Adrenal gland (tissue), 12 donors: ENCODE results near the gene SMPD3. TPM values are rescaled to one million over a fixed set of nuclear protein-coding genes. Genes with fewer than 3 reads are reported as not detected.

ENCODE experiments used
- DNase-seq, 7 donors: peaks; one replicate each; pipeline ENCODE4 v3.0.0-alpha.2; 2019 to 2020
- H3K27ac ChIP-seq, 5 donors: fragments of 200-600 bp; sonication (generic) in 4 of 5; 1 replicate in 3 of 5; 2 replicates in 2 of 5; pipeline versions ENCODE4 v1.5.1 to v1.8.0; 2016 to 2020; ENCODE audit warnings: mild to moderate bottlenecking in 1 of 5
- H3K27me3 ChIP-seq: fragments of 200-600 bp; 2 replicates; pipeline ENCODE4 v1.8.0; 2021
- H3K36me3 ChIP-seq, 2 donors: fragments of 200-600 bp; replicated peaks in 1 of 2; 1 replicate in 1 of 2; 2 replicates in 1 of 2; pipeline versions ENCODE4 v1.5.1 to v1.8.0; 2018 to 2022
- H3K4me1 ChIP-seq, 2 donors: fragments of 200-600 bp; replicated peaks in 1 of 2; 1 replicate in 1 of 2; 2 replicates in 1 of 2; pipeline versions ENCODE4 v1.5.1 to v1.8.0; 2018 to 2021
- H3K4me3 ChIP-seq, 4 donors: fragments of 200-600 bp; sonication (generic) in 3 of 4; one replicate each; pipeline ENCODE4 v1.5.1; 2016 to 2018
- H3K9me3 ChIP-seq, 3 donors: fragments of 200-600 bp; sonication (generic) in 1 of 3; replicated peaks in 1 of 3; 1 replicate in 2 of 3; 2 replicates in 1 of 3; pipeline versions ENCODE4 v1.5.1 to v1.8.0; 2016 to 2021
- CTCF ChIP-seq, 6 experiments: fragments of 450-650 bp in 4 of 6; fragments of 200-600 bp in 2 of 6; sonication (generic) in 1 of 6; IDR thresholded peaks; 1 replicate in 5 of 6; 2 replicates in 1 of 6; pipeline versions ENCODE4 v1.5.1 to v1.8.0; 2016 to 2021; ENCODE audit warnings: antibody characterized with exemption in 6 of 6, mild to moderate bottlenecking in 2 of 6, moderate library complexity in 1 of 6
- POLR2A ChIP-seq, 2 donors: fragments of 450-650 bp; IDR thresholded peaks; one replicate each; pipeline ENCODE4 v1.6.1; 2017; ENCODE audit warnings: antibody characterized with exemption in 2 of 2, mild to moderate bottlenecking in 2 of 2, moderate library complexity in 1 of 2
- WGBS, 4 donors: extraction: QIAGEN DNeasy Blood & Tissue Kit in 2 of 4; methylation state at CpG; one replicate each; pipeline versions ENCODE4 v1.1.5 to v1.1.7; 2013 to 2017; 5-methylcytosine and 5-hydroxymethylcytosine counted together
- intact Hi-C, 2 donors: fragments of 100-400 bp; cut with DNase I; formaldehyde crosslinking; loops; one replicate each; pipeline versions ENCODE4 v1.14.1 to v1.15.0; 2022 to 2023
- polyA plus RNA-seq, 3 donors: library from polyadenylated mRNA; stranded (reverse); fragments of 200-250 nt in 2 of 3; fragments of 350-450 nt in 1 of 3; fragmentation: Illumina TruSeq in 1 of 3; extraction: RNeasy Lipid Tissue Mini Kit (QIAGEN cat#74804) in 1 of 3; gene quantifications; one replicate each; pipeline ENCODE4 v1.2.3, GENCODE V29; 2013 to 2014
- total RNA-seq, 9 donors: library from RNA; depleted of rRNA in 4 of 9; stranded (reverse); fragments of >200 nt in 4 of 9; fragments of 120-200 nt in 1 of 9; fragmentation: NEBNext Ultra II Directional in 1 of 9; extraction: Animal tissue kit (Norgen Biotek cat#: 25700) in 1 of 9; gene quantifications; one replicate each; pipeline versions ENCODE4 v1.1.0 to v1.2.4, GENCODE V29; 2013 to 2023
- donor health status: healthy with polysubstance abuse.
- donor health status: Bipolar disorder and iron deficiency.
- donor health status: DM: yes; HTN: yes; CAD: no.
- donor health status: DM: no; HTN: no; CAD: no.
- donor health status: DM: no; HTN: no; CAD: no.
- donor health status: DM: yes; HTN: yes; CAD: no.

Gene SMPD3
- total and polyA plus RNA-seq, 12 donors: 0.32 to 7.8 (median 1.2) TPM; not detected in 2

- intact Hi-C loops: no loop called here
- H3K4me1 ChIP-seq: no peaks in the 10 kb centered on the region
- no peaks in the 10 kb centered on the region for H3K9me3 ChIP-seq
- DNase-seq: no peak
- WGBS, 4 donors: 86 to 94% (median 90%) methylated on average over 5 to 8 of the region's 8 CpGs
- H3K4me3 ChIP-seq: no peak overlapping the region
- H3K27me3 ChIP-seq: no peaks in the 10 kb centered on the region
- H3K27ac ChIP-seq: no peak overlapping the region
- TF ChIP-seq POLR2A (IDR thresholded peaks at IDR 0.05) (no peak), CTCF (IDR thresholded peaks at IDR 0.05) (no peak)
- H3K36me3 ChIP-seq: no peaks in the 10 kb centered on the region
Observed at GRCh38 chr16:68372806-68373205, 75.5 kb downstream of the SMPD3 start.

- H3K4me3 ChIP-seq: no peak overlapping the region
- no peaks in the 10 kb centered on the region for H3K27me3 ChIP-seq
- no peak for DNase-seq
- TF ChIP-seq POLR2A (IDR thresholded peaks at IDR 0.05): no peak
- no peak for TF ChIP-seq CTCF (IDR thresholded peaks at IDR 0.05)
- H3K27ac ChIP-seq: no peak overlapping the region
- no peaks in the 10 kb centered on the region for H3K9me3 ChIP-seq
- intact Hi-C loops: no loop called here
- H3K36me3 ChIP-seq: no peaks in the 10 kb centered on the region
- H3K4me1 ChIP-seq: no peaks in the 10 kb centered on the region
- 92 to 96% (median 96%) methylated on average over 3 of the region's 3 CpGs; no CpG with 5 or more reads in 1 of the 4 donors for WGBS, 4 donors
Observed at GRCh38 chr16:68372381-68372720, 76.0 kb downstream of the SMPD3 start.

- WGBS, 4 donors: 92 to 96% (median 95%) methylated on average over 33 to 40 of the region's 40 CpGs
- Histone ChIP-seq H3K4me3 (no peak overlapping the region), H3K36me3 (no peaks in the 10 kb centered on the region), H3K9me3 (no peaks in the 10 kb centered on the region), H3K27ac (no peak overlapping the region), H3K27me3 (no peaks in the 10 kb centered on the region), H3K4me1 (no peaks in the 10 kb centered on the region)
- intact Hi-C loops: no loop called here
- DNase-seq: no peak
- TF ChIP-seq POLR2A (IDR thresholded peaks at IDR 0.05): no peak
- TF ChIP-seq CTCF (IDR thresholded peaks at IDR 0.05): no peak
Observed at GRCh38 chr16:68371706-68372380, 76.5 kb downstream of the SMPD3 start.

GRCh38 chr16:68371276-68371651 lies 77.0 kb downstream of the SMPD3 start:
- Histone ChIP-seq H3K36me3 (no peaks in the 10 kb centered on the region), H3K4me3 (no peak overlapping the region), H3K27ac (no peak overlapping the region), H3K4me1 (no peaks in the 10 kb centered on the region), H3K9me3 (no peaks in the 10 kb centered on the region), H3K27me3 (no peaks in the 10 kb centered on the region)
- intact Hi-C loops: no loop called here
- 96 to 97% (median 96%) methylated on average over 4 to 27 of the region's 27 CpGs for WGBS, 4 donors
- no peak for DNase-seq
- TF ChIP-seq POLR2A (IDR thresholded peaks at IDR 0.05) (no peak), CTCF (IDR thresholded peaks at IDR 0.05) (no peak)
